Body of pancreas (tissue), 4 donors: ENCODE data around the gene CSGALNACT2.

Experiments
- POLR2A ChIP-seq, 3 donors: fragments of 450-650 bp; IDR thresholded peaks; one replicate each; pipeline ENCODE4 v1.6.1; 2016; ENCODE audit warnings: antibody characterized with exemption in 3 of 3, mild to moderate bottlenecking in 2 of 3
- TF ChIP-seq, protein P1 (sequence below), 7 experiments: fragments of 450-650 bp in 4 of 7; fragments of 200-600 bp in 3 of 7; sonication (generic) in 3 of 7; IDR thresholded peaks; one replicate each; pipeline ENCODE4 v1.5.1; 2016 to 2019; ENCODE audit warnings: antibody characterized with exemption in 7 of 7

DNA sequence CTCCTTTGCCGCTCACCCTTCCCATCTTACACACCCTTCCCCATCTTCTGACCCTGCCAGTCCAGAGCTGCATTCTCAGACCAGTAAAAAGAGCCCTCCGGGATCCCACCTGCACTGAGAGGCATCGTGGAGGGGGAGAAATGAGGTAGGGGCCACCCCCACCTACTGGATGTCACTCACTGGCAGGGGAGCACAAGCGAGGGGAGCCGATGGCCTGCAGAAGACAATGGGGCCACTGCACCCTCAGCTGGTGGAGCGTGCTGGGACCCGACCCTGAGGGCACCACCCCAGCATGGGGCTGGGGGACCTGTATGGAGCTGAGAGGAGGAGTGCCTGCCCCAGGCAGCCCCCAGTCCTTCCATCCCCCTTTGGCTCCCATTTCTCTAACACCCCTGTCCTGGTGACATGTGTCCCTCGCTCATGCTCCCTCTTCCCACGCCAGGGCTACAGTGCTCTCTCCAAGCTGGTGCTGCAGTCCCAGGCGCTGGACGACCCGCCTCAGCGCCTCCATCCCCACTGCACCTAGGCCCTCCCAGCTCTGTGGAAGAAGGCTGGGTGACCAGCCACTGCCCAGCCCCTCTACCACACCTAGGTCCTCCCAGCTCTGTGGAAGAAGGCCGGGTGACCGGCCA is 78.8 kb downstream of the CSGALNACT2 start:
- TF ChIP-seq, protein P1, sequence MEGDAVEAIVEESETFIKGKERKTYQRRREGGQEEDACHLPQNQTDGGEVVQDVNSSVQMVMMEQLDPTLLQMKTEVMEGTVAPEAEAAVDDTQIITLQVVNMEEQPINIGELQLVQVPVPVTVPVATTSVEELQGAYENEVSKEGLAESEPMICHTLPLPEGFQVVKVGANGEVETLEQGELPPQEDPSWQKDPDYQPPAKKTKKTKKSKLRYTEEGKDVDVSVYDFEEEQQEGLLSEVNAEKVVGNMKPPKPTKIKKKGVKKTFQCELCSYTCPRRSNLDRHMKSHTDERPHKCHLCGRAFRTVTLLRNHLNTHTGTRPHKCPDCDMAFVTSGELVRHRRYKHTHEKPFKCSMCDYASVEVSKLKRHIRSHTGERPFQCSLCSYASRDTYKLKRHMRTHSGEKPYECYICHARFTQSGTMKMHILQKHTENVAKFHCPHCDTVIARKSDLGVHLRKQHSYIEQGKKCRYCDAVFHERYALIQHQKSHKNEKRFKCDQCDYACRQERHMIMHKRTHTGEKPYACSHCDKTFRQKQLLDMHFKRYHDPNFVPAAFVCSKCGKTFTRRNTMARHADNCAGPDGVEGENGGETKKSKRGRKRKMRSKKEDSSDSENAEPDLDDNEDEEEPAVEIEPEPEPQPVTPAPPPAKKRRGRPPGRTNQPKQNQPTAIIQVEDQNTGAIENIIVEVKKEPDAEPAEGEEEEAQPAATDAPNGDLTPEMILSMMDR (IDR thresholded peaks at IDR 0.05) = no peak
- no peak for TF ChIP-seq POLR2A (IDR thresholded peaks at IDR 0.05)
